ENCODE results near the gene ZNF474. TPM values are rescaled to one million over a fixed set of nuclear protein-coding genes. Genes with fewer than 3 reads are reported as not detected.

Gene ZNF474
- total RNA-seq, 1 experiment from 2014 or later = 0.36 TPM

GRCh38 chr5:122151640-122152039 lies 22.3 kb downstream of the ZNF474 start:
- Histone ChIP-seq H3F3A (ENCODE audit: low read length, unreplicated experiment) (no peaks in the 10 kb centered on the region), H3K79me2 (ENCODE audit: low read length) (no peaks in the 10 kb centered on the region), H3K27me3 (ENCODE audit: low read length) (no peaks in the 10 kb centered on the region), H3K4me2 (ENCODE audit: low read length) (no peak overlapping the region), H3K4me1 (ENCODE audit: insufficient read depth, low read length) (peaks cover 14% of the 10 kb centered on the region), H3K9ac (ENCODE audit: low read length) (no peak overlapping the region), H4K20me1 (ENCODE audit: low read length) (no peaks in the 10 kb centered on the region), H3K36me3 (ENCODE audit: low read depth, low read length) (no peaks in the 10 kb centered on the region), H3K9me2 (replicated peaks; ENCODE audit: low read length) (no peaks in the 10 kb centered on the region), H3K9me3 (ENCODE audit: low read length) (no peaks in the 10 kb centered on the region), H3K27ac (ENCODE audit: low read length) (no peak overlapping the region), H3K4me3 (ENCODE audit: low read length) (no peak overlapping the region), H2AFZ (ENCODE audit: low read length) (no peak overlapping the region)
- intact Hi-C loops (cut with micrococcal nuclease) = no loop called here
- POLR2A ChIA-PET (ENCODE audit: unreplicated experiment) = no interaction called here
- BruUV-seq (replicated peaks) = no TSS peak
- CTCF ChIA-PET = no interaction called here
- no peak for TF ChIP-seq EZH2 (IDR thresholded peaks at IDR 0.05; ENCODE audit: low read length, unreplicated experiment)
- TF ChIP-seq CTCF (conservative IDR thresholded peaks at IDR 0.05; ENCODE audit: low read depth, low read length) = no peak
- TF ChIP-seq EZH2phosphoT487 (IDR thresholded peaks at IDR 0.05; ENCODE audit: borderline replicate concordance, low read length) = no peak
- DNase-seq = peak; percentile 40
- ATAC-seq = no peak

- H3K36me3 ChIP-seq (ENCODE audit: low read depth, low read length) = no peaks in the 10 kb centered on the region
- DNase-seq (no peak), ATAC-seq (no peak)
- no peak overlapping the region for H3K4me3 ChIP-seq (ENCODE audit: low read length)
- no peaks in the 10 kb centered on the region for H3F3A ChIP-seq (ENCODE audit: low read length, unreplicated experiment)
- H3K27ac ChIP-seq (ENCODE audit: low read length) = peak overlapping the region; percentile 20; the same call in 1 of the 2 replicates
- BruUV-seq (replicated peaks) = no TSS peak
- no peak overlapping the region for H3K4me2 ChIP-seq (ENCODE audit: low read length)
- POLR2A ChIA-PET (ENCODE audit: unreplicated experiment) = no interaction called here
- no peaks in the 10 kb centered on the region for H3K9me2 ChIP-seq (replicated peaks; ENCODE audit: low read length)
- CTCF ChIA-PET = no interaction called here
- H3K9me3 ChIP-seq (ENCODE audit: low read length) = no peaks in the 10 kb centered on the region
- no peaks in the 10 kb centered on the region for H4K20me1 ChIP-seq (ENCODE audit: low read length)
- H3K27me3 ChIP-seq (ENCODE audit: low read length) = no peaks in the 10 kb centered on the region
- no peaks in the 10 kb centered on the region for H3K79me2 ChIP-seq (ENCODE audit: low read length)
- no peak overlapping the region for H3K9ac ChIP-seq (ENCODE audit: low read length)
- H2AFZ ChIP-seq (ENCODE audit: low read length) = no peak overlapping the region
- TF ChIP-seq EZH2phosphoT487 (IDR thresholded peaks at IDR 0.05; ENCODE audit: borderline replicate concordance, low read length) (no peak), EZH2 (IDR thresholded peaks at IDR 0.05; ENCODE audit: low read length, unreplicated experiment) (no peak), CTCF (conservative IDR thresholded peaks at IDR 0.05; ENCODE audit: low read depth, low read length) (no peak)
- peaks cover 14% of the 10 kb centered on the region for H3K4me1 ChIP-seq (ENCODE audit: insufficient read depth, low read length)
- intact Hi-C loops (cut with micrococcal nuclease) = no loop called here
Observed at GRCh38 chr5:122152266-122152900, 23.0 kb downstream of the ZNF474 start.

- no peaks in the 10 kb centered on the region for H3K9me3 ChIP-seq (ENCODE audit: low read length)
- no peak overlapping the region for H2AFZ ChIP-seq (ENCODE audit: low read length)
- TF ChIP-seq EZH2 (IDR thresholded peaks at IDR 0.05; ENCODE audit: low read length, unreplicated experiment) (no peak), EZH2phosphoT487 (IDR thresholded peaks at IDR 0.05; ENCODE audit: borderline replicate concordance, low read length) (no peak), CTCF (conservative IDR thresholded peaks at IDR 0.05; ENCODE audit: low read depth, low read length) (no peak)
- H3K9me2 ChIP-seq (replicated peaks; ENCODE audit: low read length) = no peaks in the 10 kb centered on the region
- DNase-seq (peak; percentile 71), ATAC-seq (peak; percentile 70)
- H3K4me2 ChIP-seq (ENCODE audit: low read length) = peak overlapping the region; percentile 35; the same call in 1 of the 2 replicates
- intact Hi-C loops (cut with micrococcal nuclease) = no loop called here
- H3K27ac ChIP-seq (ENCODE audit: low read length) = peak overlapping the region; percentile 50
- H3K27me3 ChIP-seq (ENCODE audit: low read length) = no peaks in the 10 kb centered on the region
- no TSS peak for BruUV-seq (replicated peaks)
- peaks cover 14% of the 10 kb centered on the region for H3K4me1 ChIP-seq (ENCODE audit: insufficient read depth, low read length)
- H3K9ac ChIP-seq (ENCODE audit: low read length) = no peak overlapping the region
- H3F3A ChIP-seq (ENCODE audit: low read length, unreplicated experiment) = no peaks in the 10 kb centered on the region
- H3K4me3 ChIP-seq (ENCODE audit: low read length) = no peak overlapping the region
- ChIA-PET CTCF (no interaction called here), POLR2A (ENCODE audit: unreplicated experiment) (no interaction called here)
- H3K36me3 ChIP-seq (ENCODE audit: low read depth, low read length) = no peaks in the 10 kb centered on the region
- no peaks in the 10 kb centered on the region for H3K79me2 ChIP-seq (ENCODE audit: low read length)
- H4K20me1 ChIP-seq (ENCODE audit: low read length) = no peaks in the 10 kb centered on the region
Observed at GRCh38 chr5:122153230-122153629, 23.9 kb downstream of the ZNF474 start.

Data from PC-3 (cell line).